GM21526 (cell line): ENCODE data around the gene TMEM269.
A peak's percentile ranks its signal among the peaks of the same experiment; 100 is the strongest.

Experiments used
- ATAC-seq: cut with Tn5 transposase; IDR thresholded peaks from one replicate; pipeline ENCODE4 v1.9.1; 2021; ENCODE audit warnings: moderate library complexity; ENCODE audit not compliant: unreplicated experiment, low FRiP score

TMEM269 gene

DNA sequence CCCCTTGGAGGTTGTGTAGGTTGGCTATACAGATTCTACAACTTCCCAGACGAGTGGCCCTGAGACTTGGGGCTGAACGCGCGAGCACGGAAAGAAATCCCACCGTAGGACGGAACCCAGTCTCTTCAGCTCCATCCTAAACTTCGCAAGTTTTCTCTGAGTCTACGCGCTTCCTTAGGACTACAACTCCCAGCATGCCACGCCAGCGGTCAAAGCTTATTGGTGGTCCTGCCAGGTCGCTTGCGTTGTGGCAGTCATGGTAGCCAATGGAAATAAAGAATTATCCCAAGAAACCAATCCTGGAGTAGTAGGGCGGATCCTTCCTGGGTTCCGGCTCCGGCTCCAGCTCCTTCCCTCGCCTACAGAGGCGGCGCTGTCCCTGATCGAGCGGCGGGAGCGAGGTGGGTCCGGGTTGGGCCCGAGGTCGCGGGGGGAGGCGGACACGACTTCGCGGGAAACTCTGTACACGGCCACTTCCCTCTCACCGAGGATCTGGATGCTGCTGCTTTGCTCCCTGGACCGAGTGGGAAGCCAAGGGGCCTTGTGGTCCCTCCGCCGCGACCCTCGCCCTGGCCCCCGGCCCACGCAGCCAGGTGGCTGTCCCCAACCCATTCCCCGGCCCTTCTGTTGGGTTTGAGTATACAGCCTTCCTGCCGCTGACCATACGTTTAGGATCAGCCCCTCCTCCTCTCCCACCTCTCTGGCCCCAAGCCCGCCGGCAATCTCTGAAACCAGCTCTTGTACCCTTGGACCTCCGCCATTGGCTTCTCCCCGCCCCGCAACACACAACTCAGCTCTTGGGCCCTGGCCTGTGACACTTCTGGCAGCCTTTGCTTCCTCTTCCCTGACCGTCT is 61.7 kb downstream of the TMEM269 start, which contains the start of gene ZNF691:
ZNF691 (plus strand) TSS at position 357 of the 854 bp plus-strand sequence. CDS start 3,046 bp downstream, outside the sequence.
- ATAC-seq = peak; percentile 83

DNA sequence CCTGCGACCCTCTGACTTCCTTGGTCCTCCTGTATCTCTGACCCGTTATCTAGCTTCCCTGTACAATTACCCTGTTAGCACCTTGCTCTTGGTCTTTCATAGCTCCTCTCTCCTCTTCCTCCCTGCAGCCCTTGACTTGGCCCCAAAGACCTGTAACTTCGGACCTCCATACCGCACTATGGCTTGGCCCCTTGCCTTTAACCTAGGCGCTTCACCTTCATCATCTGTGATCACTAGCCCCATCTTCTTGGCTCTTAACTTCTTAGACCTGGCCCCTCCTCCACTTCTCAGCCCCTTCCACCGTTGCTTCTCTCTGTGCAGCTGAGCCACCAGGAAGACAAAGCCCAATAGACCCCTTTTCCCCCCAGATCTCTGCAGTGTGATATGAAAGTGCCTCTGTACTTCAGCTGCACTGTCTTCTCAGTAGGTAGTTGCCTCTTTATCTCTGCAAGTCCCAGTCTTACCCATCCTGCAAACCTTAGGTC is 62.4 kb downstream of the TMEM269 start:
- no peak for ATAC-seq

DNA sequence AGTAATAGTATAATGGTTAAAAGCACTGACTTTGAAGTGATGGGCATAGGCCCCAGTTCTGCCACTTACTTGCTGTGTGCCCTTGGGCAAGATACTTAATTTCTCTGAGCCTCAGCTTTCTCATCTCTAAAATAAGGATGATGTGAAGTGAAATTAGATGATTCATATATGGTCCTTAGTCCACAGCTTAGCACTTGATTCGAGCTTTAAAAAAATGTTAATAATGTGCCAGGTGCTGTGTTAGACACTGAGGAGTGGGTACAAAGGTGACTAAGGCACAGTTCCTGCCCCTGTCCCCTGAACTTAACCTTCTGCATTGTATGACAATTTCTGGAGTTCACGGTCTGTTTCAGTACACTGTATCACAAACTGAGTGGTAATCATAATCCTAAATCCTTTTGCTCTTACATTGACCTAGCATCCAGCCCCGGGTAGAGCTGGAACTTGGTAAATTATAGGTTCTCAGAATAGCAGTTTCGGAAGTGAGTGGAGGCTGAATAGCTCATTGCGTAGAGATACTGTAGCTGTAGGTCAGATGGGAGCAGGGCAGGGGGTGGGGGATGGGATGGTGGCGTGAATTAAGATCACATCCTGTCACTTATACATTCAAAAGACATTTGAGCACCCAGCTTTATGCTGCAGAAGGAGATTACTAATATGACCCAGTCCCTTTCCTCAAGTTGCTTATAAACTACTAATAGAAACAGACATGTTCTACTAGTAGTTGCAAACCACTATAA is 63.1 kb downstream of the TMEM269 start:
- ATAC-seq = no peak

- ATAC-seq = no peak
Observed at GRCh38 chr1:42848823-42849537, 64.2 kb downstream of the TMEM269 start.

GRCh38 chr1:42849944-42850343 is 65.2 kb downstream of the TMEM269 start:
- ATAC-seq = no peak
